GM23338 (cell line): Measurements from ENCODE around the gene ME2. TPM values are rescaled to one million over a fixed set of nuclear protein-coding genes. Genes with fewer than 3 reads are reported as not detected.

ENCODE experiments used
- ATAC-seq: fragments of 200-7000 bp; cut with Tn5 transposase; 3 replicates; pipeline ENCODE4 v1.9.1; 2020
- DNase-seq: peaks from one replicate; pipeline ENCODE4 v3.0.0-alpha.2; 2015; ENCODE audit warnings: low spot score
- H2AFZ ChIP-seq: fragments of 200-600 bp; sonication (generic); 2 replicates; pipeline ENCODE4 v1.8.0; 2016; ENCODE audit warnings: antibody characterized with exemption, mild to moderate bottlenecking, moderate library complexity
- H3F3A ChIP-seq: fragments of 200-600 bp; sonication (generic); replicated peaks from 2 replicates; pipeline ENCODE4 v1.8.0; 2017; ENCODE audit warnings: antibody characterized with exemption, mixed run types, low read depth
- H3K27ac ChIP-seq: fragments of 200-600 bp; sonication (generic); 2 replicates; pipeline ENCODE4 v1.6.1; 2016; ENCODE audit warnings: low read depth
- H3K27me3 ChIP-seq: fragments of 200-600 bp; sonication (generic); 2 replicates; pipeline ENCODE4 v1.8.0; 2016; ENCODE audit warnings: mild to moderate bottlenecking, mixed run types, moderate library complexity; ENCODE audit not compliant: insufficient read depth
- H3K36me3 ChIP-seq: fragments of 200-600 bp; sonication (generic); 2 replicates; pipeline ENCODE4 v1.8.0; 2016; ENCODE audit warnings: mild to moderate bottlenecking; ENCODE audit not compliant: insufficient read depth
- H3K4me1 ChIP-seq: fragments of 200-600 bp; sonication (generic); 2 replicates; pipeline ENCODE4 v1.8.0; 2016; ENCODE audit warnings: mild to moderate bottlenecking, moderate library complexity; ENCODE audit not compliant: insufficient read depth
- H3K4me2 ChIP-seq: fragments of 200-600 bp; sonication (generic); 2 replicates; pipeline ENCODE4 v1.7.1; 2017; ENCODE audit warnings: mixed run types
- H3K4me3 ChIP-seq: fragments of 200-600 bp; sonication (generic); 2 replicates; pipeline ENCODE4 v1.6.1; 2016; ENCODE audit warnings: mixed run types
- H3K79me2 ChIP-seq: fragments of 200-600 bp; sonication (generic); replicated peaks from 2 replicates; pipeline ENCODE4 v1.8.0; 2017; ENCODE audit warnings: mild to moderate bottlenecking; ENCODE audit not compliant: insufficient read depth
- H3K9me2 ChIP-seq: fragments of 200-600 bp; sonication (generic); 2 replicates; pipeline ENCODE4 v1.8.0; 2017; ENCODE audit not compliant: insufficient read depth
- H4K20me1 ChIP-seq: fragments of 200-600 bp; sonication (generic); replicated peaks from 2 replicates; pipeline ENCODE4 v1.8.0; 2017; ENCODE audit warnings: mild to moderate bottlenecking; ENCODE audit not compliant: insufficient read depth
- H3K27ac Mint-ChIP-seq: 2 replicates; pipeline ENCODE4 v1.8.0; 2020; ENCODE audit warnings: inconsistent platforms, mild to moderate bottlenecking, moderate library complexity, mixed read lengths
- H3K27me3 Mint-ChIP-seq: 3 replicates; pipeline ENCODE4 v1.8.0; 2022; ENCODE audit warnings: low read depth, mild to moderate bottlenecking, moderate library complexity, mixed read lengths, inconsistent platforms; ENCODE audit not compliant: insufficient read depth, poor library complexity
- H3K36me3 Mint-ChIP-seq: 3 replicates; pipeline ENCODE4 v1.8.0; 2021; ENCODE audit warnings: low read depth, mild to moderate bottlenecking, inconsistent platforms, moderate library complexity, mixed read lengths
- H3K4me1 Mint-ChIP-seq: 3 replicates; pipeline ENCODE4 v1.8.0; 2020; ENCODE audit warnings: mild to moderate bottlenecking, inconsistent platforms, mixed read lengths
- H3K4me3 Mint-ChIP-seq: 3 replicates; pipeline ENCODE4 v1.8.0; 2021; ENCODE audit warnings: moderate library complexity, mild to moderate bottlenecking, inconsistent platforms, mixed read lengths
- H3K9me3 Mint-ChIP-seq: 3 replicates; pipeline ENCODE4 v1.8.0; 2020; ENCODE audit warnings: moderate library complexity, mild to moderate bottlenecking, inconsistent platforms, mixed read lengths
- CREB1 ChIP-seq: fragments of 250-450 bp; sonication (Bioruptor Pico); IDR thresholded peaks from 2 replicates; pipeline ENCODE4 v1.5.0; 2020; ENCODE audit warnings: low read depth, mild to moderate bottlenecking, moderate library complexity
- EZH2 ChIP-seq: fragments of 200-600 bp; sonication (generic); IDR thresholded peaks from one replicate; pipeline ENCODE4 v1.8.0; 2017; ENCODE audit warnings: antibody characterized with exemption, mild to moderate bottlenecking, low read depth; ENCODE audit not compliant: unreplicated experiment
- EZH2phosphoT487 ChIP-seq: fragments of 200-600 bp; sonication (generic); IDR thresholded peaks from one replicate; pipeline ENCODE4 v1.8.1; 2018; ENCODE audit warnings: antibody characterized with exemption; ENCODE audit not compliant: unreplicated experiment
- JUNB ChIP-seq: IDR thresholded peaks from one replicate; pipeline ENCODE4 v1.6.1; 2016; ENCODE audit warnings: antibody characterized with exemption; ENCODE audit not compliant: unreplicated experiment
- NANOG ChIP-seq: IDR thresholded peaks from 2 replicates; pipeline ENCODE4 v1.6.1; 2016; ENCODE audit warnings: antibody characterized with exemption, borderline replicate concordance
- POLR2AphosphoS5 ChIP-seq: IDR thresholded peaks from 2 replicates; pipeline ENCODE4 v1.6.1; 2016; ENCODE audit warnings: antibody characterized with exemption, low read depth
- REST ChIP-seq: IDR thresholded peaks from one replicate; pipeline ENCODE4 v1.6.1; 2018; ENCODE audit warnings: antibody characterized with exemption; ENCODE audit not compliant: unreplicated experiment
- STAT1 ChIP-seq: IDR thresholded peaks from one replicate; pipeline ENCODE4 v1.6.1; 2016; ENCODE audit warnings: antibody characterized with exemption; ENCODE audit not compliant: unreplicated experiment
- polyA plus RNA-seq: library from polyadenylated mRNA; unstranded; fragments of >200 nt; fragmentation: Nextera tagmentation; extraction: Ambion mirVana; gene quantifications from 2 replicates; pipeline ENCODE4 v1.2.1, GENCODE V29; 2016
- total RNA-seq: library from RNA; depleted of rRNA; stranded (reverse); fragments of >200 nt; shearing (Covaris generic); gene quantifications from 2 replicates; pipeline ENCODE4 v1.2.3, GENCODE V29; 2014
- TF ChIP-seq, protein P1 (sequence below): IDR thresholded peaks from 2 replicates; pipeline ENCODE4 v1.6.1; 2016; ENCODE audit warnings: antibody characterized with exemption
- TF ChIP-seq, protein P2 (sequence below): fragments of 250-450 bp; sonication (Bioruptor Pico); IDR thresholded peaks from 2 replicates; pipeline ENCODE4 v1.5.0; 2020; ENCODE audit warnings: mild to moderate bottlenecking, moderate library complexity
- TF ChIP-seq, protein P3 (sequence below), 2 experiments: fragments of 200-600 bp in 1 of 2; sonication (generic) in 1 of 2; conservative IDR thresholded peaks; 2 replicates each; pipeline versions ENCODE4 v1.5.1 to v1.6.1; 2016 to 2017; ENCODE audit warnings: antibody characterized with exemption in 2 of 2, low read depth in 2 of 2, mild to moderate bottlenecking in 2 of 2, moderate library complexity in 1 of 2

Gene ME2
- total and polyA plus RNA-seq, 2 experiments from 2014 or later = 61.0 to 102 TPM

GRCh38 chr18:50842846-50843245 lies 36.1 kb upstream of the ME2 start:
- H3K9me2 ChIP-seq = no peaks in the 10 kb centered on the region
- no peaks in the 10 kb centered on the region for H3K27me3 ChIP-seq
- H4K20me1 ChIP-seq = no peaks in the 10 kb centered on the region
- Mint-ChIP-seq H3K36me3 (no peaks in the 10 kb centered on the region), H3K4me3 (no peak overlapping the region), H3K27me3 (no peaks in the 10 kb centered on the region), H3K27ac (no peak overlapping the region), H3K4me1 (no peaks in the 10 kb centered on the region), H3K9me3 (no peaks in the 10 kb centered on the region)
- no peaks in the 10 kb centered on the region for H3K36me3 ChIP-seq
- H3K4me2 ChIP-seq = no peak overlapping the region
- ATAC-seq (no peak), DNase-seq (no peak)
- H2AFZ ChIP-seq = 0 out of 2 replicates have a peak overlapping the region, but pooled peaks have one; percentile 13
- no peak overlapping the region for H3K27ac ChIP-seq
- TF ChIP-seq POLR2AphosphoS5 = no peak
- TF ChIP-seq REST = no peak
- no peak for TF ChIP-seq CREB1 (CRISPR knock-in tag)
- no peak for TF ChIP-seq STAT1
- TF ChIP-seq JUNB = no peak
- TF ChIP-seq, protein P1, sequence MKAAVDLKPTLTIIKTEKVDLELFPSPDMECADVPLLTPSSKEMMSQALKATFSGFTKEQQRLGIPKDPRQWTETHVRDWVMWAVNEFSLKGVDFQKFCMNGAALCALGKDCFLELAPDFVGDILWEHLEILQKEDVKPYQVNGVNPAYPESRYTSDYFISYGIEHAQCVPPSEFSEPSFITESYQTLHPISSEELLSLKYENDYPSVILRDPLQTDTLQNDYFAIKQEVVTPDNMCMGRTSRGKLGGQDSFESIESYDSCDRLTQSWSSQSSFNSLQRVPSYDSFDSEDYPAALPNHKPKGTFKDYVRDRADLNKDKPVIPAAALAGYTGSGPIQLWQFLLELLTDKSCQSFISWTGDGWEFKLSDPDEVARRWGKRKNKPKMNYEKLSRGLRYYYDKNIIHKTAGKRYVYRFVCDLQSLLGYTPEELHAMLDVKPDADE = no peak
- no peak for TF ChIP-seq NANOG
- no peak for TF ChIP-seq EZH2phosphoT487
- TF ChIP-seq, protein P2, sequence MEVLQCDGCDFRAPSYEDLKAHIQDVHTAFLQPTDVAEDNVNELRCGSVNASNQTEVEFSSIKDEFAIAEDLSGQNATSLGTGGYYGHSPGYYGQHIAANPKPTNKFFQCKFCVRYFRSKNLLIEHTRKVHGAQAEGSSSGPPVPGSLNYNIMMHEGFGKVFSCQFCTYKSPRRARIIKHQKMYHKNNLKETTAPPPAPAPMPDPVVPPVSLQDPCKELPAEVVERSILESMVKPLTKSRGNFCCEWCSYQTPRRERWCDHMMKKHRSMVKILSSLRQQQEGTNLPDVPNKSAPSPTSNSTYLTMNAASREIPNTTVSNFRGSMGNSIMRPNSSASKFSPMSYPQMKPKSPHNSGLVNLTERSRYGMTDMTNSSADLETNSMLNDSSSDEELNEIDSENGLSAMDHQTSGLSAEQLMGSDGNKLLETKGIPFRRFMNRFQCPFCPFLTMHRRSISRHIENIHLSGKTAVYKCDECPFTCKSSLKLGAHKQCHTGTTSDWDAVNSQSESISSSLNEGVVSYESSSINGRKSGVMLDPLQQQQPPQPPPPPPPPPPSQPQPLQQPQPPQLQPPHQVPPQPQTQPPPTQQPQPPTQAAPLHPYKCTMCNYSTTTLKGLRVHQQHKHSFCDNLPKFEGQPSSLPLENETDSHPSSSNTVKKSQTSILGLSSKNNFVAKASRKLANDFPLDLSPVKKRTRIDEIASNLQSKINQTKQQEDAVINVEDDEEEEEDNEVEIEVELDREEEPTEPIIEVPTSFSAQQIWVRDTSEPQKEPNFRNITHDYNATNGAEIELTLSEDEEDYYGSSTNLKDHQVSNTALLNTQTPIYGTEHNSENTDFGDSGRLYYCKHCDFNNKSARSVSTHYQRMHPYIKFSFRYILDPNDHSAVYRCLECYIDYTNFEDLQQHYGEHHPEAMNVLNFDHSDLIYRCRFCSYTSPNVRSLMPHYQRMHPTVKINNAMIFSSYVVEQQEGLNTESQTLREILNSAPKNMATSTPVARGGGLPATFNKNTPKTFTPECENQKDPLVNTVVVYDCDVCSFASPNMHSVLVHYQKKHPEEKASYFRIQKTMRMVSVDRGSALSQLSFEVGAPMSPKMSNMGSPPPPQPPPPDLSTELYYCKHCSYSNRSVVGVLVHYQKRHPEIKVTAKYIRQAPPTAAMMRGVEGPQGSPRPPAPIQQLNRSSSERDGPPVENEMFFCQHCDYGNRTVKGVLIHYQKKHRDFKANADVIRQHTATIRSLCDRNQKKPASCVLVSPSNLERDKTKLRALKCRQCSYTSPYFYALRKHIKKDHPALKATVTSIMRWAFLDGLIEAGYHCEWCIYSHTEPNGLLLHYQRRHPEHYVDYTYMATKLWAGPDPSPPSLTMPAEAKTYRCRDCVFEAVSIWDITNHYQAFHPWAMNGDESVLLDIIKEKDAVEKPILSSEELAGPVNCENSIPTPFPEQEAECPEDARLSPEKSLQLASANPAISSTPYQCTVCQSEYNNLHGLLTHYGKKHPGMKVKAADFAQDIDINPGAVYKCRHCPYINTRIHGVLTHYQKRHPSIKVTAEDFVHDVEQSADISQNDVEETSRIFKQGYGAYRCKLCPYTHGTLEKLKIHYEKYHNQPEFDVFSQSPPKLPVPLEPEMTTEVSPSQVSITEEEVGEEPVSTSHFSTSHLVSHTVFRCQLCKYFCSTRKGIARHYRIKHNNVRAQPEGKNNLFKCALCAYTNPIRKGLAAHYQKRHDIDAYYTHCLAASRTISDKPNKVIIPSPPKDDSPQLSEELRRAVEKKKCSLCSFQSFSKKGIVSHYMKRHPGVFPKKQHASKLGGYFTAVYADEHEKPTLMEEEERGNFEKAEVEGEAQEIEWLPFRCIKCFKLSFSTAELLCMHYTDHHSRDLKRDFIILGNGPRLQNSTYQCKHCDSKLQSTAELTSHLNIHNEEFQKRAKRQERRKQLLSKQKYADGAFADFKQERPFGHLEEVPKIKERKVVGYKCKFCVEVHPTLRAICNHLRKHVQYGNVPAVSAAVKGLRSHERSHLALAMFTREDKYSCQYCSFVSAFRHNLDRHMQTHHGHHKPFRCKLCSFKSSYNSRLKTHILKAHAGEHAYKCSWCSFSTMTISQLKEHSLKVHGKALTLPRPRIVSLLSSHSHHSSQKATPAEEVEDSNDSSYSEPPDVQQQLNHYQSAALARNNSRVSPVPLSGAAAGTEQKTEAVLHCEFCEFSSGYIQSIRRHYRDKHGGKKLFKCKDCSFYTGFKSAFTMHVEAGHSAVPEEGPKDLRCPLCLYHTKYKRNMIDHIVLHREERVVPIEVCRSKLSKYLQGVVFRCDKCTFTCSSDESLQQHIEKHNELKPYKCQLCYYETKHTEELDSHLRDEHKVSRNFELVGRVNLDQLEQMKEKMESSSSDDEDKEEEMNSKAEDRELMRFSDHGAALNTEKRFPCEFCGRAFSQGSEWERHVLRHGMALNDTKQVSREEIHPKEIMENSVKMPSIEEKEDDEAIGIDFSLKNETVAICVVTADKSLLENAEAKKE (CRISPR knock-in tag) = no peak
- TF ChIP-seq EZH2 = no peak
- TF ChIP-seq, protein P3, sequence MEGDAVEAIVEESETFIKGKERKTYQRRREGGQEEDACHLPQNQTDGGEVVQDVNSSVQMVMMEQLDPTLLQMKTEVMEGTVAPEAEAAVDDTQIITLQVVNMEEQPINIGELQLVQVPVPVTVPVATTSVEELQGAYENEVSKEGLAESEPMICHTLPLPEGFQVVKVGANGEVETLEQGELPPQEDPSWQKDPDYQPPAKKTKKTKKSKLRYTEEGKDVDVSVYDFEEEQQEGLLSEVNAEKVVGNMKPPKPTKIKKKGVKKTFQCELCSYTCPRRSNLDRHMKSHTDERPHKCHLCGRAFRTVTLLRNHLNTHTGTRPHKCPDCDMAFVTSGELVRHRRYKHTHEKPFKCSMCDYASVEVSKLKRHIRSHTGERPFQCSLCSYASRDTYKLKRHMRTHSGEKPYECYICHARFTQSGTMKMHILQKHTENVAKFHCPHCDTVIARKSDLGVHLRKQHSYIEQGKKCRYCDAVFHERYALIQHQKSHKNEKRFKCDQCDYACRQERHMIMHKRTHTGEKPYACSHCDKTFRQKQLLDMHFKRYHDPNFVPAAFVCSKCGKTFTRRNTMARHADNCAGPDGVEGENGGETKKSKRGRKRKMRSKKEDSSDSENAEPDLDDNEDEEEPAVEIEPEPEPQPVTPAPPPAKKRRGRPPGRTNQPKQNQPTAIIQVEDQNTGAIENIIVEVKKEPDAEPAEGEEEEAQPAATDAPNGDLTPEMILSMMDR (conservative IDR thresholded peaks at IDR 0.05; ENCODE audit: low read depth in 2 of 2) = no peak
- H3K79me2 ChIP-seq = no peaks in the 10 kb centered on the region
- no peaks in the 10 kb centered on the region for H3F3A ChIP-seq
- H3K4me1 ChIP-seq = no peaks in the 10 kb centered on the region
- no peak overlapping the region for H3K4me3 ChIP-seq
